HG03025 (cell line): ENCODE measurements around the gene GUCY2F.

Experiments used
- ATAC-seq: cut with Tn5 transposase; IDR thresholded peaks from one replicate; pipeline ENCODE4 v1.9.1; 2021; ENCODE audit warnings: mild to moderate bottlenecking, moderate library complexity; ENCODE audit not compliant: unreplicated experiment, low FRiP score

Gene GUCY2F

GRCh38 chrX:109481986-109482385 lies at the start of gene GUCY2F:
TSS of gene GUCY2F (minus strand) at chrX:109482086. CDS start at chrX:109475936, 6,150 bp downstream.
- no peak for ATAC-seq

GRCh38 chrX:109519001-109519400 lies 37.1 kb upstream of the GUCY2F start:
- ATAC-seq: no peak

- ATAC-seq: no peak
Observed at GRCh38 chrX:109511113-109511512, 29.2 kb upstream of the GUCY2F start.

GRCh38 chrX:109508915-109509314 lies 27.0 kb upstream of the GUCY2F start:
- no peak for ATAC-seq

GRCh38 chrX:109501176-109501575 lies 19.3 kb upstream of the GUCY2F start:
- ATAC-seq: no peak

- no peak for ATAC-seq
Observed at GRCh38 chrX:109498434-109498833, 16.5 kb upstream of the GUCY2F start.

- ATAC-seq: no peak
Observed at GRCh38 chrX:109489174-109489573, 7.3 kb upstream of the GUCY2F start.

GRCh38 chrX:109487640-109488039 lies 5.8 kb upstream of the GUCY2F start:
- no peak for ATAC-seq

GRCh38 chrX:109485470-109486340 lies 3.8 kb upstream of the GUCY2F start:
- ATAC-seq: peak; percentile 67

- no peak for ATAC-seq
Observed at GRCh38 chrX:109484886-109485285, 3.0 kb upstream of the GUCY2F start.

- ATAC-seq: no peak
Observed at GRCh38 chrX:109475174-109475891, 6.6 kb downstream of the GUCY2F start.

- no peak for ATAC-seq
Observed at GRCh38 chrX:109472939-109473735, 8.7 kb downstream of the GUCY2F start.

- no peak for ATAC-seq
Observed at GRCh38 chrX:109464231-109464630, 17.7 kb downstream of the GUCY2F start.

GRCh38 chrX:109463784-109464183 lies 18.1 kb downstream of the GUCY2F start:
- no peak for ATAC-seq

GRCh38 chrX:109448282-109448938 lies 33.5 kb downstream of the GUCY2F start:
- no peak for ATAC-seq

- ATAC-seq: no peak
Observed at GRCh38 chrX:109441266-109441665, 40.6 kb downstream of the GUCY2F start.

GRCh38 chrX:109440475-109440874 lies 41.4 kb downstream of the GUCY2F start:
- peak; percentile 91 for ATAC-seq

GRCh38 chrX:109409181-109409580 lies 72.7 kb downstream of the GUCY2F start:
- no peak for ATAC-seq

GRCh38 chrX:109403922-109404321 lies 78.0 kb downstream of the GUCY2F start:
- ATAC-seq: no peak

- no peak for ATAC-seq
Observed at GRCh38 chrX:109399831-109400230, 82.1 kb downstream of the GUCY2F start.
